HG02870 (cell line): ENCODE results near the gene GNL3.
"Not testable (repeated sequence)": the region's sequence is repeated elsewhere in the genome, so short reads cannot be mapped to it uniquely, and the experiment has no call there.

Experiments used
- ATAC-seq: cut with Tn5 transposase; IDR thresholded peaks from one replicate; pipeline ENCODE4 v1.9.1; 2021; ENCODE audit warnings: mild to moderate bottlenecking, moderate library complexity; ENCODE audit not compliant: unreplicated experiment

GNL3 gene, protein sequence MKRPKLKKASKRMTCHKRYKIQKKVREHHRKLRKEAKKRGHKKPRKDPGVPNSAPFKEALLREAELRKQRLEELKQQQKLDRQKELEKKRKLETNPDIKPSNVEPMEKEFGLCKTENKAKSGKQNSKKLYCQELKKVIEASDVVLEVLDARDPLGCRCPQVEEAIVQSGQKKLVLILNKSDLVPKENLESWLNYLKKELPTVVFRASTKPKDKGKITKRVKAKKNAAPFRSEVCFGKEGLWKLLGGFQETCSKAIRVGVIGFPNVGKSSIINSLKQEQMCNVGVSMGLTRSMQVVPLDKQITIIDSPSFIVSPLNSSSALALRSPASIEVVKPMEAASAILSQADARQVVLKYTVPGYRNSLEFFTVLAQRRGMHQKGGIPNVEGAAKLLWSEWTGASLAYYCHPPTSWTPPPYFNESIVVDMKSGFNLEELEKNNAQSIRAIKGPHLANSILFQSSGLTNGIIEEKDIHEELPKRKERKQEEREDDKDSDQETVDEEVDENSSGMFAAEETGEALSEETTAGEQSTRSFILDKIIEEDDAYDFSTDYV

DNA sequence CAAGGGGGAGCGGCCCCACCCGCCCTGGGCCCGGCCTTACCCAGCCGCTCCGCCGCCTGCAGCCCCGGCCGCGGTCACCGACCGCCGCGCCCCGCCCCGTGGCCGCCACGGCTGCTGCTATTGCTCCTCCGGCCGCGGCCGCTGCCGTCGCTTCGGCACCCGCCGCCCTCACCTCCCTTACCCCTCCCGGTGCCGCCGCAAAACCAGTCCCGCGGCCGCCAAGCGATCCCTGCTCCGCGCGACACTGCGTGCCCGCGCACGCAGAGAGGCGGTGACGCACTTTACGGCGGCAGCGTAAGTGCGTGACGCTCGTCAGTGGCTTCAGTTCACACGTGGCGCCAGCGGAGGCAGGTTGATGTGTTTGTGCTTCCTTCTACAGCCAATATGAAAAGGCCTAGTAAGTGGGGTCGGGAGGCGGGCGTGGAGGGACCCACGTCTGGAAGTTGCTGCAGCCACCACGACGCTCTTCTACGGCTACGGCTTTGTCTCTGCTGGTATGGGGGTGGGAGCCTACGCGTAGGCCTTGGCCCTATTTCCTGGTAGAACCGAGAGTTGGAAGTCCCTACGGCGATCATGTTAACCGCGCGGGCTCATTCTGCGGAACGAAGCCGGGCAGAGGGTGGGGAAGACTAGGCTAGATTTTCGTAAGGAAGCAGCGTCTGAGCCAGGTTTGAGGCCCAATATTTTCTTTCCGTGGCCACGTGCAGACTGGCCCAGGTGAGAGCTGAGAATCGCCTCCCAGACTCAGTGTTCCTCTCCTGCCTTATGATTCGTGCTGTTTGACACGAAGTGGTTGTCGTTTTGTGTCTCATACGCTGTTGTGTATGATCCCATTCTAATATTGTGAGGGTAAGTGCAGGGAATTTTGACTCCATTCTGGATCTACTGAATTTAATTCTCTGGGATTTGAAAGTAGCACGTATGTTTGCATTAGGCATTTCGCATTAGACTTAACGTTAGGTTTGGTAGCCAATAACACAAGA, at the start of gene GNL3, which contains the start of gene PBRM1:
TSS of gene GNL3 (plus strand) at position 324 of the 983 bp plus-strand sequence. CDS start at position 385, 61 bp downstream.
TSS of gene PBRM1 (minus strand) at position 205 of the 983 bp plus-strand sequence.
- peak; percentile 57 for ATAC-seq

DNA sequence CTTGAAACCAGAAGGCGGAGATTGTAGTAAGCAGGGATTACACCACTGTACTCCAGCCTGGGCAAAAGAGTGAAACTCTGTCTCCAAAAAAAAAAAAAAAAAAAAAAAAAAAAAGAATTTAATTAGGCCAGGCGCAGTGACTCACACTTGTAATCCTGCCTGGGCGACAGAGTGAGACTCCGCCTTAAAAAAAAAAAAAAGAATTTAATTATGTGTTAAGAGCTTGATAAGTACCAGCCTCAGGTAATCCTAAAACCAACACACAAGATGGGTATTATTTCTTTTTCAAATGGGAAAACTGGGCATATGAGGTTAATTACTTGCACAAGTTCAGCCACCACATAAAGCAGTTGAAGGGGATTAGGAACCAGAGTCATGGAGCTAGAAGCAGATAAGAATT, 49.2 kb upstream of the GNL3 start:
- ATAC-seq: no peak

DNA sequence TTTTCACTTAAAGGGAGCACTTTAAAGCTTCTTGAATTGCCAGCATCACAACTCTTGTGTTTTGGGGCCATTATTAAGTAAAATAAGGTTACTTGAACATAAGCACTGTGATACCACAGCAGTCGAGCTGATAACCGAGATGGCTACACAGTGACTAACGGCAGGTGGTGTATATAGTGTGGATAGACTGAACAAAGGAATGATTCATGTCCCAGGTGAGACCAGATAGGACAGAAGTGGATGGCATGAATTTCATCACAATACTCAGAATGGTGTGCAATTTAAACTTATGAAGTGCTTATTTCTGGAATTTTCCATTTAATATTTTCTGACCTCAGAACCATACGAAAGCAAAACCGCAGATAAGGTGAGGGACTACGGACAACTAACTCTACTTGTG, 40.3 kb upstream of the GNL3 start:
- no peak for ATAC-seq

DNA sequence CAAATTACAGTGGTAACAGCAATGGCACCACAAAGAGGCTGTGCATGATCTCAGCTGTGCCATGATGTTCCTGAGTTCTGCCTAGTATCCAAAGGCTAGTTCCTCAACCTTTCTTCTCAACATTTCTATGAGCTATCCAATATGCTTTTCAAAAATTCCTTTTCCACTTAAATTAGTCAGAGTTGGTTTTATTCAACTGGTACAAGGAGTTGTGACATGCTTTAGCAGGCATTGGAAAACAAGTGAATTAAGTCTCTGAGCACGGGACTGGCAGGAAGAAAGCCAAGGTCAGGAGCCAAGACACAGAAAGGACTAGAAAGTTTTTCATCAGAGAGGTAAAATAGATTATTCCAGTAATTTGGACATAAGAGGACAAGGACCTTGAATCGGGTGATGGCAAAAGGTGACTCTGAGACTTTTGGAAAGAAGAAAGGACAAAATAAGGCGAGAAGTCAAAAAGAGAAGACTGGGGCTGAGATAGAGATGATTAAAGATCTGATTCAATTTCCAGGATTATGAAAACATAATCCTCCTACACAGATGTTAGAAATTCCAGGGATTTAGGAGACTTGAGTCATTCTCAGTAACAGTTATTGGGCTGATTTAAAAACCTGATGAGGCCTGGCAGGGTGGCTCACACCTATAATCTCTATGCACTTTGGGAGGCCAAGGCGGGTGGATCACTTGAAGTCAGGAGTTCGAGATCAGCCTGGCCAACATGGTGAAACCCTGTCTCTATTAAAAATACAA, 36.2 kb upstream of the GNL3 start:
- ATAC-seq: no peak

DNA sequence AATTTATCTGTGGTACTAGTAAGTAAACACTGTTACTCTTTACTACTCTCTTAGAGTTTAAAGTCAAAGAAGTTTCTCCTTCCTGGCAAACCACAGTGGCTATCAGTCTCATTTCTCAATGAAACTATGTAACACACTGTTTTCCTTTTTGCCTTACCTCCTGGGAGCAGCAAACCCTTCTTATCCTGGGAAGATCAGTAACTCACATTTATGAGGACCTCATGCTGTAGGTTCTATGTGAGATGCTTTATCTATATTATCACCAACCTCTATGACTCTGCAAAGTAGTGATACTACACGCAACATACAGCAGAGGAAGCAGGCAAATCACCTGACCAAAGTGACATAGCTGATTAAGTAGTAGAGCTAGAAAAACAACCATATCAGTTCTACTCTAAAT, 35.4 kb upstream of the GNL3 start:
- no peak for ATAC-seq

DNA sequence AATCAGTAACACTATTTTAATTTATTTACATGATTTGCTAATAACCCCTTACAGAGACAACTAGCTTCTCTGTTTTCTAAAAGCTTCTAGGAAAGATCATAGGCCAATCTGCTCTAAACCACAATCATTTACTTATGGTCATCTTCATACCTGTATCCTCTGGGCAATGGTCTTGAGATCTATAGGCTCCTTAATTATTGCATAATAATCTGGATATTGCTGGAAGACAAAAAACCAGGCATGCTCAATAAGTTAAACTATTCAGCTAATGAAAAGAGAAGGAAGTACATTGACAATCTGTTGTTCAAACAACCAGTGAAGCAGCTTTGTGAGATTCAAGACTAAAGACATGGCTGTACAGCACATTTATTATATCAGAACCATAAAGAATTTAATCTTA, 34.2 kb upstream of the GNL3 start:
- ATAC-seq: no peak

DNA sequence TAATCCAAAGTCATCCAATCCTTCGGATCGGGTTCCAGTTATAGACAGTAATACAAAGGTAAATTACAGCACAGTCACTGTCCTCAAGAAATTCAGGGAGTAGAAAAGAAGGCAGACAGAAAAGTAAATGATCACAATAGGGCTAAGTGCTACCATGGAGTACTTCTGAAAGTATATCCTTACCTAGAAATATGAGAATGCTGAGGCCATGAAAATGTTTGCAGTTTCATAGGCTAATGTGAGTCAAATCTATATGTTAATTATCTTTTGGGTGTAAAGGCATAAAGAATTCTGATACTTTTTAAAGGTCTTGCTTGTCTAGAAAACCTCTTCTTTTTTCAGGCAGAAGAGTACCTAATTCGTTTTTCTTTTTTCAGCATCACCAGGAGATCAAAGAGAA, 29.9 kb upstream of the GNL3 start:
- no peak for ATAC-seq

DNA sequence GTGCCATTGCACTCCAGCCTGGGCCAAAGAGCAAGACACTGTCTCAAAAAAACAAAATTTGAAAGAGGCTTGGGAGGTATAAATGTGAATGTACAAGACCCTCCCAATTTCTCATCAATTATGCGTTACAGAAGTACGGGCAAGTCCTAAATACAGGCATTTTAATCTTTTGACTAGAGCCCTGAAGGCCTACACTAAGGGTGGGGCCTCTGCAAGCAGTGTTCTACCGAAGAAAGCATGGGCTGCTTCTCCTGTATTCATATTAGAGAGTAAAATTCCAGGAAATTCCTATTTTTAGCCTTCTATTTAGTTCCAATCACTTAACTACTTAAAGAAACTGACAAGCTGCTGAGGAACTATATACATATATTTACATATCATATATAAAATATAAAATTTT, 25.8 kb upstream of the GNL3 start:
- no peak for ATAC-seq

DNA sequence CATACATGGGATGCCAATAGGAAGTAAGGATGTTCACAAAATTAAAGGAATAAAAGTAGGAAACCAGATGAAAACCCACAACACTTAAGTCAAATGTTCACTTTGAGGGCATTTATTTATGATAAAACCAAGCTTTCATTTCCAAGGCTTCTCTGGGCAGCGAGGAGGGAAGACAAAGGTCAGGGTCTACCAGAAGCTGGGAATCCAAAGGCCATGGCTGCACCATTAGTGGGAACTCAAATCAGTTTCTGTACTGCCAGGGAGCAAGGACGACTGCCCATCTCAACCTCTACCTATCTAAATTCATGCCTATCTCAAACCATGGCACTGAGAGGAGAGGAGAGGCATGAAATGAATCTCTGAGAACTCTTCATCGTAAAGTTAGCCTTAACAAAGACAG, 22.7 kb upstream of the GNL3 start:
- ATAC-seq: no peak

DNA sequence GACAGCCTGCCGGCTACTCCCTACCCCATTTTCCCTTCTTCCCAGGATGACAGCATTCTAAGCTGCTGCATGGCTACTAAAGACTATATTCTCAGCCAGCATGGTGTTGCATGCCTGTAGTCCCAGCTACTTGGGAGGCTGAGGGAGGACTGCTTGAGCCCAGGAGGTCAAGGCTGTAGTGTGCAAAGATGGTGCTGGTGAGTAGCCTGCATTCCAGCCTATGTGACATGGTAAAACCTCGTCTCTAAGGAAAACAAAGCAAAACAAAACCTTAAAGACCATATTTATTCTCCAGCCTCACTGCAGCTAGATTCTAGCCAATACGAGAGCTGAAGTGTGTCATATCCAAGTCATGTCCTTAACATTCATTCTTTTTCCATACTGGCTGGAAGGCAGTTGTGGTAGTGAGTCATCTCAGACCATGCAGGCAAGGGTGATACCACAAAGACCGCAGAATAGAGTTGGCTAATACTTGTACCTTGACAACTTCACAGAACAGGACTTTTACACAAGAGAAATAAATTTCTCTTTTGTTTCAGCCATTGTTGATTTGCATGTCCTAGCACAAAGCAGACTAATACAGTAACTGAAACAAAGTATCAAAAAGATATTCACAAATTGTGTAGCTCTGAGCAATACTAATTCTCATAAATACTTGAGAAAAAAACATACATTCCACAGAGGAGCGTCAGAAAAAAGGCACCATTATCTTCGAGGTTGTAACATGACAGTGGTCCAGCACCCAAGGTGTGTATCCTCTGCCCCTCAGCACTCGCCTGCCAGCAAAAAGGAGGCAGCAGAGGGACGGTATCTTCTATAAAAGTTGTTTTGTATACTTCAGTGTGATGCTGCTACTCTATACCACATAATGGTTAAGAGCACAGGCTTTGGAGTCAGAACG, 15.0 kb upstream of the GNL3 start:
- peak; percentile 89 for ATAC-seq

DNA sequence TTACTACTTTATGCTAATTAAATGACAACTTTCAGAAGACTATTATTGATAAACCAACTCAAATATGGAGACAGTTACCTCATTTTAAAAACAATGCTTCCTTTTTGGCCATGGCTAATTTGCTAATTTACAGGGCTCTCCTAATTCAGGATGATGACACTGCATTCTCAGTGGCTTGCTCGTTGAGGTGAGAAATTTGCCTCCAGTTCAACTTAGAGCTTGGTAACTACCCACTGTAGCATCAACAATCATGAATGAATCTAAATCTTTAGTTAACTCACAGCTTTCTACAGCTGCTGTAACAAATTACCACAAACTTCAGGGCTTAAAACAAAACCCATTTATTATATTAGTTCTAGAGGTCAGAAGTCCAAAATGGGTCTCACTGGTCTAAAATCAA, 14.2 kb upstream of the GNL3 start:
- no peak for ATAC-seq

DNA sequence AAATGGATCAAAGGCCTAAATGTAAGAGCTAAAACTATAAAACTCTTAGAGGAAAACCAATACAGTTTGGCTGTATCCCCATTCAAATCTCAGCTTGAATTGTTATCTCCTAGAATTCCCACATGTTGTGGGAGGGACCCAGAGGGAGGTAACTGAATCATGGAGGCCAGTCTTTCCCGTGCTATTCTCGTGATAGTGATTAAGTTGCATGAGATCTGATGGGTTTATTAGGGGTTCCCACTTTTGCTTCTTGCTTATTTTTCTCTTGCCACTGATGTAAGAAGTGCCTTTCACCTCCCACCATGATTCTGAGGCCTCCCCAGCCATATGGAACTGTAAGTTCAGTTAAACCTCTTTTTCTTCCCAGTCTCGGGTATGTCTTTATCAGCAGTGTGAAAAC, 9.6 kb upstream of the GNL3 start:
- not testable (repeated sequence) for ATAC-seq

DNA sequence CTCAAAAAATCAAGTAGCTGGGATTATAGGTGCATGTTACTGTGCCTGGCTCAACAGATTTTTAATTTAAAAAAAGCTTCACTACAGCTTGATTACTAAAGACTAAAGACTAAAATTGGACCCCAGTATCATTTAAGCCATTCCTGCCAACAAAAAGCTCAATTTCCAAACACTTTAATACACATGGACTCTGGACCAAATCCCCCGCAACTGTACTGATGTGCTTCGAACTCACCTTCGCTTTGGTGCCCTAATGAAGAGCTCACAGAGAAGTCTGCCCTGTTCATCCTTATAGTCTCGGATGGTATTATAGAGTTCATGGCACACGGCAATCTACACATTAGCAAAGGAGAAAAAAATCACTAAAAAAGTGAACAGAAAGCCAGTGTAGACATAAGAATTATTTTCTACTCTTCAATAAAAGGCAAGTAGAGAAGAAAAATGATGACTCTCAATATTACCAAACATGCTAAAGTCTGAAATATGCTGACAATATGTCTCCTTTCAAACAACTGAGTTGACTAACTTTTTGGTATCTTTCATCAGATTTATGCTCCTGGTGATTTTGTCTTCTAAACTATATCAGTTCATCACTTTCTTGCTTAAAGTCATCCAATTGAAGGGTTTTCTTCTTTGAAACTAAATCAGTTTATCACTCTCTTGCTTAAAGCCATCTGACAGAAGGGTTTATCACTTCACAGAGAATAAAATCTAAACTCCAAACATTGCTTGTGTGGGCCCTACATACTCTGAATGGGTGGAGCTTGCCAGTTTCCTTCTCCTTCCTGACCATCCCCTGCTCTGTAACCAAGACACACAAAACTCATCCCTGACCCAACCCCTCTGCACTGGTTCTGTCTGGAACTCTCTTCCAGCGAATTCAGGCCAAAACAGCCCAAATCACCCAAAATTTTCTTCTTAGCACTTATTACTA, 7.3 kb upstream of the GNL3 start:
- no peak for ATAC-seq

DNA sequence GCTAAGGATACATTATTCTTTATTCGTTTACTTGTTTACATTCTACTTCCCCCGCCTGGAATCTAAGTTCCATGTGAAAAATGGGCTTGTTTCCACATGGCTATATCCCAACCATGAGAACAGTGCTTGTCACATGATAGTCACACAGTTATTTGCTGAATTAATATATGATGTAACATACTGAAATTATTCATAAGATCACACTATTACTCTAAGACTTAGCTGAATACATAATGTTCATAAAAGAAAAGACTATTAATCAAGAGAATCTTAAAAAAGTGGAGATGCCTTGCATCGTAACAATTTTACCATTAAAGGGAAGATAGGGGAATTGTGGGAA, 6.7 kb upstream of the GNL3 start:
- no peak for ATAC-seq

DNA sequence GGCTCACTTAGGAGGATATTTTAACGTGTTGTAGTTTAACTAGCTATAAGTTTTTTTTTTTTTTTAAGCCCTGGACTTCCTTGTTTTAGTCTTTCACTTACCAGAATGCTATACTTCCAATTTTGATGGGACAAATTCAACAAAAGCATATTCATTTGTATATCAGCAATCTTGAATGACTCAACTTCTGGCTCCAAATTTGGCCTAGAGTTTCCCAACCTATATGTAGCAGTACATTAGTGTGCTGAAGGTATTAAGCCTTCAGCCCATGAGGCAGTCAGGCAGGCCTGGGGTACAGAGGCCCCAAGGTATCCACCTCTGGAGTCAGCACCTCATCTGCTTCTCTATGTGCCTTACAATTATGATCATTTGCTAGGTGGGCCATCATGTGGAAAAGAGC, 6.0 kb upstream of the GNL3 start:
- no peak for ATAC-seq

DNA sequence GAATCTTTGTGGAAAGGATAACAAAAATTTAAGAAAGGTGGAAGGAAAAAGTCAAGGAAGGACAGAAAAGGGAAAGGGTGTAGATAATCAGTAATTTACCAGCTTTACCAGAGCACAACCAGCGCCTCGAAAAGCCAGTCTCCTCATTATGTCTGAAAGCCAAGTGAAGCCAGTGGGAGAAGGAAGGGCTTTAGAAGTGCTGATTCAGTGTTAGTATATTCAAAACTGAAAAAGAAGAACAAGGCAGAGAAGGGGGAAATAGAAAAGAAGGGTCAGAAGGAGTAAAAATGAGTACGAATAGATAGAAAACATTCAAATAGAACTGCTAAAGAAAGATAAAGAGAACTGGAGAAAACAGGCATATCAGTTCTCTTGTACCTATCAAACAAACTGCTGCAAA, 4.2 kb upstream of the GNL3 start:
- no peak for ATAC-seq

DNA sequence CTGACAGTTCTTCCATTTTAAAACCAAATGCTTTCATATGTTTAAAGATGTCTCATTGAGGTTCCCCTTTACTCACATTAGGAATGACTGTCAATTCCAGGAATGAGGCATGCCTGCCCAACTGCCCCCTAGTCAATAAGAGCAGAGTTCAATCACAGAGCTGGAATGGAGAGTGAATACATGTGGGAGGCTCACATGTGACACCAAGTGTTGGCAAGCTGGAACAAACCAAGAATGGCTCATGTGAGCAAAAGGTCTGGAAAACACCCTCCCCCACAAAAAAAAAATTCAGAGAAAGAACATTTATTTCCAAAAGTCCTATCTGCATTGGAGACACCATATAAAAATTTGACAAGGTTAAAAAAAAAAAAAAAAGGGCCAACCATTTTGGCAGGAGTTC, 3.8 kb upstream of the GNL3 start:
- no peak for ATAC-seq

DNA sequence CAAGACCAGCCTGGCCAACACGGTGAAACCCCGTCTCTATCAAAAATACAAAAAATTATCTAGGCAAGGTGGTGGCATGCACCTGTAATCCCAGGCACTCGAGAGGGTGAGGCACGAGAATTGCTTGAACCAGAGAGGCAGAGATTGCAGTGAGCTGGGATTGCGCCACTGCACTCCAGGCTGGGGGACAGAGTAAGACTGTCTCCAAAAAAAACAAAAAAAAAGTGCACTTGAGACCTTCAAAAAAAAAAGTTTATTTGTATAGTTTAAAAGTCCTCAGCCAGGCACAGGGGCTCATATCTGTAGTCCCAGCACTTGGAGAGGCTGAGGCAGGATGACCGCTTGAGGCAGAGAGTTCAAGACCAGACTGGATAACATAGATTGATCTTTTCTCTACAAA, 2.2 kb upstream of the GNL3 start:
- ATAC-seq: no peak

DNA sequence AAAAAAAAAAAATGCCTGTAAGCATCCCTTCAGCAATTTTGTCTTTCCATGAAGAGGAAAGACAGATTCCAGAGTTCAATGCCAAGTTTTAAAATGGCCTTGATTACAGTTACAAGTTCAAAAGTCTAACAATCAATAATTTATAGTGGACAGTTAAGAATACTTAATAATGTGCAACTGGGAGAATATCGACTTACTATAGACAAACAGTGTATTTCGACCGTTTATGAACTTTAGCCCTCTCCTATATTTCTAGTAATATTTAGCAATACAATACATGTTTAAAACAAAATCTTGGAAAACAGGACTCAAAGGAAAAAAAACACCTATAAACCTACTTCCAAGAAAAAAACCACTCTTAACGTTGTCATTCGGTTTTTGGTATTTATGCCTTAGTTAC, 1.6 kb upstream of the GNL3 start:
- ATAC-seq: no peak
